SK-N-MC (cell line): ENCODE results near the gene RHOBTB1.

Experiments used
- EZH2 ChIP-seq: fragments of 200-600 bp; sonication (generic); IDR thresholded peaks from one replicate; pipeline ENCODE4 v1.6.1; 2017; ENCODE audit warnings: antibody characterized with exemption
- FOXP2 ChIP-seq: optimal IDR thresholded peaks from 2 replicates; pipeline ENCODE3; 2011; ENCODE audit warnings: mild to moderate bottlenecking, moderate library complexity; ENCODE audit not compliant: insufficient read depth; ENCODE audit errors: extremely low read length, control extremely low read depth
- POLR2AphosphoS5 ChIP-seq: IDR thresholded peaks from 2 replicates; pipeline ENCODE4 v1.6.1; 2012; ENCODE audit warnings: mild to moderate bottlenecking, low read depth, low read length, borderline replicate concordance

GRCh38 chr10:60872451-60872850 is 71.5 kb downstream of the RHOBTB1 start:
- no peak for TF ChIP-seq POLR2AphosphoS5
- no peak for TF ChIP-seq EZH2
- no peak for TF ChIP-seq FOXP2
